CD4-positive, alpha-beta T cell treated with Interleukin-2 at 100 ng/mL for 4 hours (primary cell): ENCODE measurements around the gene UPK3A.
"Not testable (repeated sequence)": the region's sequence is repeated elsewhere in the genome, so short reads cannot be mapped to it uniquely, and the experiment has no call there.

ENCODE experiments used
- DNase-seq: peaks from one replicate; pipeline ENCODE4 v3.0.0-alpha.2; 2020; ENCODE audit warnings: low spot score

The UPK3A gene

DNA sequence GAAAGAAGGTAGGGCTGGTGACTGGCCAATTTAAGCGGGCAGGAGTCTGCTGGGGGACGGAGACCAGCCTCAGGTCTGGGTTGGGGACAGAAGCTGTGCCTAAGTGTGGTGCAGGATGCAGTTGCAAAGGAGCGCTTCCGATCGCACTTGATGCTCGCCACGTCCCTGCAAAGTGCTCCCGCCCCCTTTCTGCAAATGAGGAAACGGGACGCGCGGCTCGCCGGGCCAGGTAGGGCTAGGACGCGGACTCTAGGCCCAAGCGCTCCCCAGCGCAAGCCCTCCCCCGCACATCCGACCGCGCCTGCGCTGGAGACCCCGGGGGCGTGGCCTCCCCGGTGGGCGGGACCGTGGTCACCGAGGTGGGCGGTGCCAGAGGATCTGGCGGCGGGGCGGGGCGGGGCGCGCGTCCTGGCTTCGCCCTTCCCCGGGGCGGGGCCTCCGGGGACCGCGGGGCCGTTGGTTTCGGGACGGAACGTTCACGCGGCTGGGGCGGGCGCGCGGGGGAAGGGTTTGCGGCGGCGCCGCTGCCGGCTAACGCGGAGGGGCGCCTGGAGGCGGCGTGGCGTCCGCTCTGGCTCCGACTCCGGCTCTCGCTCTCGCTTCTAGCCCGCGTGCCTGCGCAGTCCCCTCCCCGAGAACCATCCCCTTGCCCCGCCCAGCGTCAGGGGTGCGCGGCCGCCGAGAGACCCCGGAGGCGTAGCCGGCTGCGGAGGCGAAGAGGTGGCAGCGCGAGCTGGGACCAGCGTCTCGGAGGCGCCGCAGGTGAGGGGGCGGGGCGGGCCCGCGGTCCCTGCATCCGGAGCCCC, 24.9 kb downstream of the UPK3A start, which contains the start of gene FAM118A:
Gene FAM118A (plus strand): TSS at position 513 of the 806 bp plus-strand sequence. CDS start 12,446 bp downstream, outside the sequence.
- peak; percentile 94 for DNase-seq

DNA sequence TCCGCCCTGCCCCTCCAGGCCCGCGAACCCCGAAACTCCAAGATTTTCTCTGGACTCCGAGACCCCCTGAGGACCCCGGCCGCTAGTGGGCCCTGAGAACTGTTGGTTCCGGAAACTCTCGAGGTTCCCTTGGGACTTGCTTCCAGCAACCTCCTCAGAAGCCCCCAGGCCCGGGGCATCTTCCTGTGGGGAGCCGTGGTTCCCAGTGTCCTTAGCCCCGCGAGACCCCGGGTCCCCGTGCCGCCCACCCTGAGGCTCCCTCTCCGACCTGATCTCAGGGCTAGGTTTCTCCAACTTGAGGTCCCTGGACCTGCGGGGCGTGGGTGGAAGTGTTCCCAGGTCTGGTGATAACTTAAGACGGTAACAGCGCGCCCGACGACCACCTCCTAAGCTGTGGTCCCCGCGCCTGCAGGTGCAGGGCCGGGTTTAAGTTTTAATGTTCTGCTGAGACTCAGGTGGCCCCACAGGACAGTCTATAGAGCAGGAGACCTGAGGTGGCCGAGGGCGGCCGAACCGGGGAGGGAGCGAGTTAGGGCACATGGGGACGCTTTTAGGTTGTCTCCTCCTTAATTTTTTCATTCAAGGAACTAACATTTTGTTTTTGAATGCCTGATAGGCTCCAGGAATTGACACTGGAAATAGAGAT, 25.7 kb downstream of the UPK3A start:
- no peak for DNase-seq

DNA sequence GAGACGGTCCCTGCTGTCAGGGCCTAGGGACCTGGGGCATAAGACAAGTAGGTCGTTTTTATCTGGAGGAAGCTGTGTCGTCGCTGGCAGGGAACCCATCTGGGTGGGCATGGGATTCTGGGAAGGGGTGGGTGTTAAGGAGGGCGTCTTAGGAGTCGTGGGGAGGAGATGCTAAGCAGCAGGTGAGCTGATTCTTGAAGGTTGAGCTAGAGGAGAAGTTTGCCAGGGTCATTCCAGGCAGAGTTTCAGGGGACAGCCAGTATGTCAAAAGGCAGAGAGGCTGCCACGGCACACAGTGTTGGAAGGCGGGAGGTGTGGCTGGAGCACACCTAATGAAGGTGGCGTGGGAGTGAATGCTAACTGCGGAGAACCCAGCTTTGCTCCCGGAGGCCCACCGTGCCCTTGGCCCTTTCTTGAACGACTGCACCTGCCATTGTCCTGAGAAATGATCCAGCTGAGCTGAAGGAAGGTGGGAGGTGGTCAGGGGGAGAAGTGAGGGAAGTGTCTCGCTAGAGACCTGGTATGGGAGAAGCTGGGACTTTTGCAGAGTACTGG, 26.3 kb downstream of the UPK3A start:
- DNase-seq = no peak

DNA sequence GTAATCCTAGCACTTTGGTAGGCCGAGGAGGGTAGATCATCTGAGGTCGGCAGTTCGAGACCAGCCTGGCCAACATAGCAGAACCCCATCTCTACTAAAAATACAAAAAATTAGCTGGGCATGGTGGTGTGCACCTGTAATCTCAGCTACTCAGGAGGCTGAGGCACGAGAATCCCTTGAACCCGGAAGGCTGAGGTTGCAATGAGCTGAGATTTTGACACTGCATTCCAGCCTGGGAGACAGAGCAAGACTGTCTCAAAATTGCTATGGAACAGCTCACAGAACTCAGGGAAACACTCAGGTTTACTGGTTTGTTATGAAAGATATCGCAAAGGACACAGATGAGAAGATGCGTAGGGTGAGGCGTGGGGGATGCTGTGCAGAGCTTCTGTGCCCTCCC, 27.7 kb downstream of the UPK3A start:
- DNase-seq = no peak

DNA sequence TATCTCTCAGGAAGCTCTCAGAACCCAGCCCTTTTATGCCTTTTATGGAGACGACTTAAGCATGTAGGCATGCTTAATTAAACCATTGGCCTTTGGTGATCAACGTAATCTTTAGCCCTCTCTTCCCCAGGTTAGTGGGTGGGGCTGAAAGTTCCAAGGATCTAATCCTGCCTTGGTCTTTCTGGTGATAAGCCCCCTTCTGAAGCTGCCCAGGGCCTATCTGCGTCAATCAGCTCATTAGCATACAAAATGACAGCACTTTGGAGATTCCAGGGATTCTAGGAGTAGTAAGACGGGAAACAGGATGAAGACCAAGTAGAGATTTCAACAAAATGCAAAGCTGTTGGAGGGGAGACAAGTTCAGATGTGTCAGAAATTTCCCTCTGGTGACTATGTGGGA, 28.1 kb downstream of the UPK3A start:
- DNase-seq = no peak

DNA sequence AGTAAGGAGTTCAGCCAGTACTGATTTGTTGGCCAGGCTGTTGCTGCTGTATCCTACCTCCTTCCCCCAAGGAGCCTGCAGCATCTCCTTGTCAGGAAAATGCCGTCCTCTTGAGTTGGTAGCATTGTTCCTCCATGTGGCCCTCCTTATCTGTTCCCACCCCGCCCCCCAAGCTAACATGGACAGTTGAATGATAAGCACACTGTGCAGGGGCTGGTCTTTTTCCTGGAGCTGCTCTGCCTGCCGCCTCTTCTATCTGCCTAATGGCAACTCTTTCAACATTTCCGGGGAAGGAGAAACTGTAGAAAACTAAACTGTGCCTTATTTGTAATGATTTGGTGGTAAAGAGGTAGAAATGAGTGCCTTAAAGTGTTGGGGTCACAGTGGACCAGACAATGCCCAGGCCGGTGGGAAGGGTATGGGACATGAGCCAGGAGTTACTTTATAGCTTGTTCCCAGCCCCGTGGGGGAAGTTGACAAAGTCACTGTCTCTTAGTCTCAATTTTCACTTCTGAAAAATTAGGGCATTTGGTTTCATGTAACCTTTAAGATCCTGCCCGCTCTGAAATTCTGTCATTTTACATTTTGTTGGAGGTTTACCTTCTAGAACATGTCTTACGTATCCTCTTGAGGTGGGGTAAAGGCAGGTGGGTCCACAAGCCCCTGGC, 29.4 kb downstream of the UPK3A start:
- no peak for DNase-seq

- no peak for DNase-seq
Observed at GRCh38 chr22:45314786-45315185, 30.0 kb downstream of the UPK3A start.

GRCh38 chr22:45316796-45317526, 32.2 kb downstream of the UPK3A start:
- DNase-seq = no peak

GRCh38 chr22:45317551-45318167, 32.9 kb downstream of the UPK3A start:
- DNase-seq = no peak

GRCh38 chr22:45318168-45318557, 33.4 kb downstream of the UPK3A start:
- peak; percentile 93 for DNase-seq

- DNase-seq = peak; percentile 83
Observed at GRCh38 chr22:45318558-45319323, 34.0 kb downstream of the UPK3A start.

DNA sequence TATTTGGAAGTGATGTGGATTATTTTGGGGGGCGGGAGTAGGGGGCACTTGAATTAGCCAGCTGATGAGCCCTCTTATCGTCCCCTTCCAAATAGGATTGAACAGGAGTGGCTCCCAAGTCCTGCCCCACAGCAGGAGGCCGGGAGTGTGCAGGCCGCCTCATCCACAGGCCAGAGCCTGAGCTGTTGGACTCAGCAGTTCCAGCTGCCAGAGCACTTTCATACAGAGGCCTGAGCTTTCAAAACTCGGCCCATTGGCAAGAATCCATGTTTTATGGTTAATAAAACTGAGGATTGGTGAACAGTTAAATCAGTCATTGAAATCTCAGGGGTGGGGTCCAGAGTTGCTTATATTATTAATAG, 34.6 kb downstream of the UPK3A start:
- DNase-seq = no peak

GRCh38 chr22:45320357-45320976, 35.7 kb downstream of the UPK3A start:
- DNase-seq = no peak

GRCh38 chr22:45321827-45322226, 37.1 kb downstream of the UPK3A start:
- DNase-seq = no peak

DNA sequence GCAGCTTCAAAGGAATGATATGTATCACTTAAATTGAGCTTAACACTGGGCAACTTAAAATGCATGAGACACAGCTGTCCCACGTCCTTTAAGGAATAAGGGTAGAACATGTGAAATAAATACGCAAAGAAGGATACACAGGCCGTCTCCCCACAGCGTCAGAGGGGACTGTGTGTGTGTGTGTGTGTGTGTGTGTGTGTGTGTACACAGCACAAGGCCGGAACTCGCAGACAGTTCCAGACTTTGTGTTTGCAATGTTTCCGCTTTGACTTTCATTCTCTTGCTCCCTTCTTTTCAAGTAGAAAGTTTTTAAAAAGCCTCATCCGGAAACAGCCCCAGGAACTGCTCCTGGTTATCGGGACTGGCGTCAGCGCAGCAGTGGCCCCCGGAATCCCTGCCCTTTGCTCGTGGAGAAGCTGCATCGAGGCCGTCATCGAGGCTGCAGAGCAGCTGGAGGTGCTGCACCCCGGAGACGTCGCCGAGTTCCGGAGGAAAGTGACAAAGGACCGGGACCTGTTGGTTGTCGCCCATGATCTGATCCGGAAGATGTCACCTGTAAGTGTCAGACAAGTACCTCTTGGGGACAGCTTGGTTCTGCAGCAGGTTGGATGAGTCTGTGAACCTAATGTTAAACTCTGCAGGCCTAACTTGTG, 38.2 kb downstream of the UPK3A start:
- no peak for DNase-seq

DNA sequence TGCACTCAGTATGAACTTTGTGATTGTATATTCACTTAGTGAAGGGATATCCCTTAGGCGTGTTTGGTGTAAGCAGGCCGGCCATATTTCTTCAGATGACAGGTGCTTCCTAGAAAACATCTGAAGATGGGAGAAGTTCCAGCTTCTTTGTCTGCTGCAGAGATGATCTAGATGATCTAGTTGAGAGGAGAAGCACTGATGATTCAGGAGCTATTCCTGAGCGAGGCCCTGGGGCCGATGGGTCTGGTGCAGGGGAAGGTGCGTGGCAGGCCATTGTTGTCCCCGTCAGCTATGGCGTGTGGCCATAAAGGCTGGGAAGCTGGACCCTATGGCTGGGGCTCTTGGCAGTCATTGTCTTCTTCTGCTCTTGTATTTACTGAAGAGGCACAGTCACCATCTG, 38.9 kb downstream of the UPK3A start:
- DNase-seq = no peak

DNA sequence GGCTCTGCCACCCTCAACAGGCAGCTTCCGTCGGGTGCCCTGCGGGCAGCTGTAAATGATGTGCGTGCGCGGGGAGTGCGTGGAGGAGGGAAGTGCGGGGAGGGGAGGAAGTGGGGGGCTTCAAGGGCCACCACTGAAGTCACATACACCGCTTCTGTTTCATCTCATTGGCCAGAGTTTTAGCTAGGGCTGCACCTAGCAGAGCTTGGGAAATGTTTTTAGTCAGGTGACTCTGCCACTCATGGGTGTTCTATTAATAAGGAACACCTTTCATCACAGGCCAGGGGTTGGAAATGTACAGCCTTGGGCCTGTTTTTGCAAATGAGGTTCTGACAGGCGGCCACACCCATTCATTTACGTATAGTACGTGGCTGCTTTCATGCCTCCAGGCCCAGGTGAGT, 39.6 kb downstream of the UPK3A start:
- no peak for DNase-seq

DNA sequence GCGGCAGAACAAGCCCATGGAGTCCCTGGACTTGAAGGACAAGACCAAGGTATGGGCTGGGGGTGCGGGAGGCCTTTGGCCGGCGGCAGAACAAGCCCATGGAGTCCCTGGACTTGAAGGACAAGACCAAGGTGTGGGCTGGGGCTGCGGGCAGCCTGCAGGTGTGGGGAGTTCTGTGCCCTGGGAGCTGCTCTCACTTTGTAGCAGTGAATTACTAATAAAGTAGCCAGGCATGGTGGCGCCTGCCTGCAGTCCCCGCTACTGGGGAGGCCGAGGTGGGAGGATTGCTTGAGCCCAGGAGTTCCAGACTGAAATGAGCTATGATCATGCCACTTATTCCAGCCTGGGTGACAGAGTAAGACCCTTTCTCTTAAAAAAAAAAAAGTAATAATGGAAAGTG, 43.5 kb downstream of the UPK3A start:
- not testable (repeated sequence) for DNase-seq

- DNase-seq = no peak
Observed at GRCh38 chr22:45328822-45329529, 44.2 kb downstream of the UPK3A start.
